Panc1 (cell line): ENCODE data around the gene POLR2M. TPM values are rescaled to one million over a fixed set of nuclear protein-coding genes. Genes with fewer than 3 reads are reported as not detected.

Experiments
- ATAC-seq: fragments of 200-7000 bp; cut with Tn5 transposase; 2 replicates; pipeline ENCODE4 v1.9.1; 2020; ENCODE audit warnings: mild to moderate bottlenecking, moderate library complexity
- BruUV-seq: library from RNA; stranded (reverse); fragments of 400-500 nt; replicated peaks from 2 replicates; lab custom pipeline; 2021; lab: Mats Ljungman, UMichigan
- CTCF ChIA-PET: fragments of 300-600 bp; sonication (Branson Sonifier 250); formaldehyde crosslinking; loops from one replicate; lab custom pipeline; 2022; ENCODE audit warnings: antibody characterized with exemption; lab: Charles Lee
- POLR2A ChIA-PET: fragments of 300-600 bp; sonication (Branson Sonifier 250); formaldehyde crosslinking; loops from one replicate; lab custom pipeline; 2022; ENCODE audit warnings: antibody characterized with exemption; lab: Charles Lee
- DNase-seq: peaks from one replicate; pipeline ENCODE4 v3.0.0-alpha.2; 2010; ENCODE audit warnings: low read depth, low spot score
- H3K27ac ChIP-seq: 2 replicates; pipeline ENCODE4 v1.5.1; 2011; ENCODE audit warnings: mild to moderate bottlenecking, low read length, inconsistent platforms
- H3K27me3 ChIP-seq: fragments of 200-500 bp; sonication (Bioruptor generic); 2 replicates; pipeline ENCODE4 v1.6.0; 2014; ENCODE audit warnings: low read length, inconsistent platforms; ENCODE audit not compliant: control insufficient read depth, insufficient read depth
- H3K36me3 ChIP-seq: fragments of 200-500 bp; sonication (Bioruptor generic); 2 replicates; pipeline ENCODE4 v1.5.1; 2014; ENCODE audit warnings: inconsistent platforms, mild to moderate bottlenecking, low read length, moderate library complexity; ENCODE audit not compliant: control insufficient read depth, insufficient read depth
- H3K4me1 ChIP-seq: 2 replicates; pipeline ENCODE4 v1.5.1; 2011; ENCODE audit warnings: inconsistent platforms, mild to moderate bottlenecking, low read length, moderate library complexity; ENCODE audit not compliant: control insufficient read depth, insufficient read depth
- H3K4me3 ChIP-seq, 2 experiments: 2 replicates each; pipeline ENCODE4 v1.5.1; 2011 to 2012; ENCODE audit warnings: low read depth in 2 of 2, low read length in 2 of 2, mild to moderate bottlenecking in 2 of 2, inconsistent platforms in 1 of 2, moderate library complexity in 1 of 2
- H3K9me3 ChIP-seq: fragments of 200-500 bp; sonication (Bioruptor generic); 2 replicates; pipeline ENCODE4 v1.5.1; 2014; ENCODE audit warnings: low read depth, mild to moderate bottlenecking, inconsistent platforms, low read length, moderate library complexity; ENCODE audit not compliant: control insufficient read depth, insufficient read depth
- CTCF ChIP-seq: fragments of 450-650 bp; IDR thresholded peaks from 2 replicates; pipeline ENCODE4 v1.5.1; 2017; ENCODE audit warnings: mild to moderate bottlenecking
- REST ChIP-seq, 2 experiments: IDR thresholded peaks; 2 replicates each; pipeline ENCODE4 v1.6.1; 2011 to 2012; ENCODE audit warnings: low read depth in 2 of 2, control low read depth in 1 of 2, low read length in 1 of 2, mild to moderate bottlenecking in 1 of 2, moderate library complexity in 1 of 2; ENCODE audit not compliant: insufficient read depth in 1 of 2
- TCF7L2 ChIP-seq: IDR thresholded peaks from 2 replicates; pipeline ENCODE4 v1.6.1; 2011; ENCODE audit warnings: mild to moderate bottlenecking, low read depth, low read length, inconsistent platforms
- in situ Hi-C: cut with HindIII; loops from 2 replicates; pipeline ENCODE4 v1.10.0; 2016; ENCODE audit warnings: low sequenced_read_pairs, low pct_unique_long_range_greater_than_20kb
- intact Hi-C: fragments of 100-400 bp; cut with micrococcal nuclease; formaldehyde crosslinking; loops from one replicate; pipeline ENCODE4 v1.10.0; 2022; ENCODE audit not compliant: unreplicated experiment
- total RNA-seq: library from RNA; stranded (reverse); gene quantifications from one replicate; pipeline ENCODE4 v1.2.1, GENCODE V29; 2021; ENCODE audit not compliant: unreplicated experiment

Gene POLR2M
- total RNA-seq, 1 experiment from 2014 or later, result 76.6 TPM

GRCh38 chr15:57743424-57743823, 36.9 kb downstream of the POLR2M start:
- CTCF ChIA-PET, result interaction anchor here (0.8 kb wide), 1 partner anchor 117 kb away, joined by 6 read pairs; no protein-coding TSS in a partner anchor

GRCh38 chr15:57746786-57747185, 40.3 kb downstream of the POLR2M start:
- 0 out of 2 replicates have a peak, but pooled peaks cover 3% of the 10 kb centered on the region for H3K27me3 ChIP-seq
- no peaks in the 10 kb centered on the region for H3K4me1 ChIP-seq
- no TSS peak for BruUV-seq
- no peak overlapping the region for H3K4me3 ChIP-seq
- no peak overlapping the region for H3K27ac ChIP-seq
- ATAC-seq (no peak), DNase-seq (no peak)
- intact Hi-C loops, result no loop called here
- ChIA-PET CTCF (no interaction called here), POLR2A (no interaction called here)
- H3K36me3 ChIP-seq, result no peaks in the 10 kb centered on the region
- TF ChIP-seq TCF7L2 (no peak), CTCF (no peak), REST (IDR thresholded peaks at IDR 0.05; ENCODE audit: insufficient read depth in 1 of 2, low read depth in 2 of 2, low read length in 1 of 2) (no peak)
- H3K9me3 ChIP-seq, result no peaks in the 10 kb centered on the region
- in situ Hi-C loops, result no loop called here

More at GRCh38 chr15:57743424-57743823, 36.9 kb downstream of the POLR2M start:
- Histone ChIP-seq H3K9me3 (no peaks in the 10 kb centered on the region), H3K27ac (no peak overlapping the region), H3K4me3 (no peak overlapping the region), H3K27me3 (0 out of 2 replicates have a peak, but pooled peaks cover 3% of the 10 kb centered on the region), H3K4me1 (no peaks in the 10 kb centered on the region), H3K36me3 (no peaks in the 10 kb centered on the region)
- POLR2A ChIA-PET, result no interaction called here
- intact Hi-C loops, result no loop called here
- TF ChIP-seq TCF7L2 (no peak), CTCF (peak; percentile 51)
- ATAC-seq (peak; percentile 68; the same call in 1 of the 2 replicates), DNase-seq (no peak)
- BruUV-seq, result no TSS peak
- in situ Hi-C loops, result no loop called here
